ENCODE results near the gene ANO6.
"Not testable (repeated sequence)": the region's sequence is repeated elsewhere in the genome, so short reads cannot be mapped to it uniquely, and the experiment has no call there.

Gene ANO6

DNA sequence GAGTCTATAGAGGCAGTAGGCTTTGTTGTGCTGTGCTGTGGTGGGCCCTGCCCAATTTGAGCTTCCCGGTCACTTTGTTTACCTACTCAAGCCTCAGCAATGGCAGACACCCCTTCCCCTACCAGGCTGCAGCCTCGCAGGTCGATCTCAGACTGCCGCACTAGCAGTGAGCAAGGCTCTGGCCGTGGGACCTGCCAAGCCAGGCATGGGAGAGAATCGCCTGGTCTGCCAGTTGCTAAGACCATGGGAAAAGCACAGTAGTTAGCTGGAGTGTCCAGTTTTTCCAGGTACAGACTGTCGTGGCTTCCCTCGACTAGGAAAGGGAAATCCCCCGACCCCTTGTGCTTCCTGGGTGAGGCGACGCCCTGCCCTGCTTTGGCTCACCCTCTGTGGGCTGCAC is 26.3 kb downstream of the ANO6 start:
- DNase-seq: no peak

DNA sequence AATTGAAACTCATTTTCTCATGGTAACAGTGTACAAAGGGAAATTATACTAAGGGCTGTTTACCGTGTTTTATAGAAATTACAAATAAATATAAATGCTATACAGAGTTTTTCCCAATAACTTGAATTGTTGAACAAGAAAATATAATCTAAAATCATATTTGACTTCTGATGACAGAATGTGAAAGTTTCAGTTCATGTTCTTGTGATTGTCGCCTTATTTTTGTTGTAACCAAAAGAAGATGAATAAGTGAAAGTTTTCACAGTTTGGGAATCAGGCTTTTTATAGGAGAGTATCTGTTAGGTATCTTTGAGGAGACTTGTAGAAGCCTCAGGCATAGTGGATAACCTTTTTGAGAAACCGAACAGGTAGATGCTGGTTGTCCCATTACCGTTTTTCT is 28.1 kb downstream of the ANO6 start:
- no peak for DNase-seq

DNA sequence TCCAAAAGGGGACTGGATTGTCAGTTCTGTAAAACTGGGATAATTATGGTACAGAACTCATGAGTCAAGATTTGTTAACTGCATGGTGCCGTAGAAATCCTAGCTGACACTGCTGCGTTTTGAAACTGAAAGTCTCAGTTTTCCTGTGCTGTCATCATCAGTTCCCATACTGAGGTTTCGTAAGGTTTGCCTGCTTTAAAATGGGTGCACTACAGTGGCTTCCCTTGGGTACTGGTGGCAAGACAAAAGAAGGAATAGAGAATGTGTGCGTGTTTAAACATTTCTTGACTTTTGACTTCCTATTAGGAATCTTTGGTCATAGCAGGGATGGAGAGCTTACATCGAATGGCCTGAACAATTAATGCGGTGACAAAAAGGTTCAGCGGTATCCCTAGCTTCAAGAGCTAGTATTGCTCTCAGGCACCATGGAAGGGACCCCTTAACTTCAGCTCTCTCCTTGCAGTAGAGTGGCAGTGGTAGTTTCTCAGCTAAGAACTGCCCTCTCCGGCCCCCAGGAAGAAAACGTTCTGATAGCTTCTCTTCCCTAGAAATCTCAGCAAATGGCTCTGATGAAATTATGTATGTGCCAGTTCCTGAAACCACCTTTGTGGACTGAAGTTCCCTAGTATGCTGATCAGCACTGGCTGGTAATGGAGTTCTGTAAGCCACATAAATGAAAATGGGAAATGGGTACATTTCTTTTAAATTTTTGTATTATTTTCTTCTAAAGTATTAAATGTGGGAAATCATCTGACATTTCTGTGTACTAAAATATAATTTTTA is 28.9 kb downstream of the ANO6 start:
- DNase-seq: no peak

DNA sequence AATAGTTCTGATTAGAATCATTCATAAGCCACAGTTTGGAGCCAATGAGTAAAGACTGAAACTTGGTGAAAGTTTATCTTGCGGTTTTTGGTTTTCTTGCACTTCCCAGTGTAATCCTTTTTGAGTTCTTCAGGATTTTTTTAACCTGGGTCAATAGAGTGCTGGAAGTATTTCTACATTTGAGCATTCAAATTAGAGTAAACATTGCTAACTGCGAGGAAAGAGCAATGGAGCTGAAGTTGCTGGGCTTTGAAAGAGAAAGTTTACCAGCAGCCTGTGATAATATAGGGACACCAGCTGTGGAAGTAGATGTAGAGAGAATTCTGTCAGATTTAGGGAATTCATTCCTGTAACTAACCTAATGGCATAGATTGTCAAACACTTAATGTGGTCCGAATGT is 30.3 kb downstream of the ANO6 start:
- no peak for DNase-seq

DNA sequence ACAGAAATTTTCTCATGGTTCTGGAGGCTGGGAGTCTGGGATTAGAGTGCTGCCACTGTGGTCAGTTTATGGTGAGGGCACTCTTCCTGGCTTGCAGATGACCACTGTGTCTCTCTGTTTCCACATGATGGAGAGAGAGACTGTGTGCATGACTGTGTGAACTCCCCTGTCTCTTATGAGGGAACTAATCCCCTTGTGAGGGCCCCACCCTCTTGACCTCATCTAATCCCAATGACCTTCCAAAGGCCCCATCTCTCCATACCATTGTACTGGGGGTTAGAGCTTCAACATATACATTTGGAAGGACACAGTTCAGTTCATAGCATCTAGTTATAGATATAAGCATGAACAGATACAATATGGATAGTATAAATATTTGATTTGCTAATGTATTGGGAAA is 31.7 kb downstream of the ANO6 start:
- DNase-seq: no peak

DNA sequence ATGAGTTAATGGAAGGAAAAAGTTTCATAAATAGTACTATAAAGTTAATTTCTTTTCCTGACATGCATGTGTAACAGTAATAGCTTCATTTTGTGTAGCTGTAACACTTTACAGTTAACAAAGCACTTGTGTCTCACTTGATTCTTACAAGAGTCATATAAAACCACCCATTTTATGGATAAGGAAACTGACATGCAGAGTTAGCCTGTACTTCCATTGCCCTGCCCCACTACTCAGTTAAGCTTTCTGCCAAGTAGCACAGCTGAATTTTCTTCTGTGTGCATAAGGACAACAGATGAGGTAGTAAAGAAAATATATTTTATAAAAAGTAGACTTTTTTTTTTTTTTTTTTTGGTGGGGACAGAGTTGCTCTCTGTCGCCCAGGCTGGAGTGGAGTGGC is 32.2 kb downstream of the ANO6 start:
- no peak for DNase-seq

DNA sequence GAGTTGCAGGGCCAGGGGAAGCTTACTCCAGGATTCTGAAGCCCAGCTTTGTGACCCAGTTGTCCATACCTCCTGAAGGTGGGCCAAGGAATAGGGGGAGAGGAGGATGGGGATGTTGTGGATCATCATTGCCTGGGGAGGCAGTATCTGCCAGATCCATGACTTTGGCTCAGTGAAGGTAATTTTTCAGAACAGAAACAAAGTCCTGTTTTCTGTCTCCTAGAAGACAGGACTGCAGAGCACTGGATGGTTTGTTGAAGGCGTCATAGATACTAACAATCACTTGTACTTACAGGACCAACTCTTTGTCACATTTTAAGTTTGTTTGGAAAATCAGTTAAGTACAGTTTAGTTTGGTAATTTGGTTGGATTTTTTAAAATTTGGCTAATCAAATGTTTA is 38.4 kb downstream of the ANO6 start:
- no peak for DNase-seq

DNA sequence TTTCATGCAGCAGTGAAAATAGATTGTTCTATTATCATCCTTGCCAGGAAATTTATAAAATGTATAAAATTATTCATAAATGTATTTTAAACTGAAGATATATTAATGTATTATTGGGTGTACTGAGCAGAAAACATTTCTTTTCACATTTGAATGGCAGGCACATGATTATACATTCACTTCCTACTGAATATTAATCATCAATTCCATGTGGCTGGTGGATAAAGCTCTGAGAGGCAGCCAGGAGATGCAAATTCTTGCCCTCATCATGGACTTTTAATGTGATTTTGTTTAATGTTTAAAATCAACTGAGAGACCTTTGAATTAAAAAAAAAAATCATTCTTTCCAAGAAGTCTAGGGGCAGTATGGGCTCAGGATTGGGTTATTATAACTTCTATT is 40.8 kb downstream of the ANO6 start:
- no peak for DNase-seq

DNA sequence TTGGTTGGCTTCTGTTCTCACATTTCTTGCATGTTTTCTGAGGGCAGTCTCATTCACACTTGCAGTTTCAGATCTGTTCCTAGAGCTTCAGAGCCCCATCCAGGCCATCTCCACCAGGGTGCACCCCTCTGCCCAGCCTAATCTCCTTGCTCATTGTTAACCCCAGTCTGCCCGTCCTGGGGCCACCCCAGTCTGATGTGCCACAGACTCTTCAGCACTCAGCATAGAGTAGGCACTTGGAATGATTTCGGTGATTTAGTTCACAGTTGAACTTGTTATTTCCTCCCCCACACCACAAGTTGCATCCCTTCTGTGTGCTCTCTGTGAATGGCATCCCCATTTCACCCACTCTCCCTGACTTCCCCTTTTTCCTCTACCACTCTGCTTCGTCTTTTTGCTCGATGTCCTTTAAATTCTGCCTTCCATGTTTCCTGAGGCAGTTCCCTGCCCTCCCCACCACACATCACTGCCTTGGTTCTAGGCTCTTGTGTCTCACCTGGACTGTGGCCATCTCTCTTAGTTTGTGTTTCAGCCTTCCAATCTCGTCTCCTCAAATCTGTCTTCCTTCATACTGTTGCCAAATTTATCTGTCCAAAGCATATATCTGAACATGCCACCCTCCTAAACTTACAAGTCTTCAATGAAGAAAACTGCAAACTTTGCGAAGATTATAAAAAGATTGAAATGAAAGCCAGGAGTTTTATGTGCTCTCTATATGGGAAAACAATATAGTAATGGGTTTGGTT is 41.5 kb downstream of the ANO6 start:
- no peak for DNase-seq

DNA sequence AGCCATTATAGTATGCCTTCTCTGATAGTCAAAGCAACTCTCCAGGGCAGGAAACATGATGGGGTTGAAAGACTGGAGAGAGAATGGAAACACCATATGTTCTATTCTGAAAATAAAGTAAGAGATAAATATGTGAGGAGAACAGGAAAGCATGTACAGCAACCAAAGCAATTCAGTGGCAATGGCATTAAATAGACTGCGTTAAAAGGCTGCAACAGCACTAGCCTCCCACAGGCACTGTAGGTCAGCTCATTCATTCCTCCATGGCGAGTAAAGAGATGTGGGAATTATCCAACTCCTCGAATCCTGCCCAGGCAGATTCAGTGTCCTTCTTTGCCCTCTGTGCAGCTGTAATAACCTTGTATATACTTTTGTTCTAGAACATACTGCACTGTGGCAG is 43.8 kb downstream of the ANO6 start:
- no peak for DNase-seq

DNA sequence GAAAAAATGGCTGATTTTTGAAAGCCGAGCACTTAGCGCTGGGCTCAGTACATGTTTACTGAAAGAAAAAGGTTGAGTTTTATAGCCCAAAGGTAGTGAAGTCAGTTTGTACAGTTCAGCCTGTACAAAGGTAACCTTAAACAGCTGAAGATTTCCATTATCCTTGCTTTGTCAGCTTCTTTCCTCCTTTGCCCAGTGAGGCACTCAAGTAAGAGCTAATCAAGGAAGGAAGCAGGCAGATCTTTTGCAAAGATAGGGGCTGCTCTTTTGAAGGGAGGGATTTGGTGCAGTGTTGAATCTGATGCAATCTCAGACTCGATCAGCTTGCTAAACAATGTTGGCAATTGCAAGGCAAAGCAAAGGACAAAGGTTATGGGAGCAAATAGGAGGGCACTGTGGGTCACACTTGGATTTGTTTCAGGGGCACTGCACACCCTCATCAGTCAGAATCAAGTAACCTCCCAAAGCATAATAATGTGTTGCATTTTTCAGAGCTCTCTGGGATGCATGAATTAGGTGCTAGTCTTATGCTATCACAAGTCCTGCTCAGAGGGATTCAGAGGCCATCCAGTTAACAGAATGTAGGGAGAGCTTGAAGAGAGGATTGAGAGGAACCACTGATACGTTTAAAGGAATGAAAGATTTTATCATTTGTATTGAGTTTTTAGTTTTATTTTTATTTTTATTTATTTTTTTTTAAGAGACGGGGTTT is 44.4 kb downstream of the ANO6 start:
- no peak for DNase-seq

DNA sequence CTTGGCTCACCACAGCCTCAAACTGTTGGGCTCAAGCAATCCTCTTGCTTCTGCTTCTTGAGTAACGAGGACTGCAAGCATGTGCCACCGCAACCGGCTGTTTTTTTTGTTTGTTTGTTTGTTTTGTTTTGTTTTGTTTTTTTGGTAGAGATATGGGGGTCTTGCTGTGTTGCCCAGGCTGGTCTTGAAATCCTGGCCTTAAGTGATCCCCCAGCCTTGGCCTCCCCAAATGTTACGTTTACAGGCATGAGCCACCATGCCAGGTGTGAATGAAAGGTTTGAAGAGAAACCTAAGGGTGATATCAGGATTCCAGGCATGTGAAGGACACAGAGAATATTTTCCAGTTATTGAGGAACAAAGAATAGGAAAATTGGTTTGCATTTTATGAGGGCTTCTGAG is 45.0 kb downstream of the ANO6 start:
- DNase-seq: no peak

DNA sequence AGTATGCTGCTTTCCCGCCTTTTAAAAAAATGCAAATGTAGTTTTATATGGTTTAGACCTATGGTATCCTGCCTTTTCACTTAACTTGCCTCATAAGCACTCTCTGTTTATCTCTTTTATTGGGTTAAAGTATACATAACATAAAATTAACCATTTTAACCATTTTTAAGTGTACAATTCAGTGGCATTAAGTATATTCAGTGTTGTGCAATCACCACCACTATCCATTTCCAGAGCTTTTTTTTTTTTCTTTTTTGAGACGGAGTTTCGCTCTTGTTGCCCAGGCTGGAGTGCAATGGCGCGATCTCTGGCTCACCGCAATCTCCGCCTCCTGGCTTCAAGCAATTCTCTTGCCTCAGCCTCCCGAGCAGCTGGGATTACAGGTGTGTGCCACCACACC is 46.3 kb downstream of the ANO6 start:
- not testable (repeated sequence) for DNase-seq

DNA sequence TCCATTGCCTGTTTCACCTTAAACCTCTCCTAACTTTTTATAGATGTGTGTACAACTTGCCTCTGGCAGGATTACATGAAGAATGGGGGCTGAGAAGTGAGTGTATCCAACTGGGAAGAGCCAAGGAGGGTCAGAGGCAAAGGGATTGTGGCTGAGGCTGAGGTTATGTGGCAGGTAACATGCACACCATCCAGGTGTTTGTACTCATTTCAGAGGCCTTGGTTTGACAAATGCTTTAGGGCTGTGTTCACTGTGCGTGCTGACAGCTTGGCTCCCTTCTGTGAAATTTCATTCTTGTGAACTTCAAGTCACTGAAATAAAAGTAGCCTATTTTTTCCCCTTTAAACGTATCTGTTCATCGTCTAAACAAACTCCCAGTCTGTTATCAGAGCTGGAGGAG is 47.7 kb downstream of the ANO6 start:
- no peak for DNase-seq

DNA sequence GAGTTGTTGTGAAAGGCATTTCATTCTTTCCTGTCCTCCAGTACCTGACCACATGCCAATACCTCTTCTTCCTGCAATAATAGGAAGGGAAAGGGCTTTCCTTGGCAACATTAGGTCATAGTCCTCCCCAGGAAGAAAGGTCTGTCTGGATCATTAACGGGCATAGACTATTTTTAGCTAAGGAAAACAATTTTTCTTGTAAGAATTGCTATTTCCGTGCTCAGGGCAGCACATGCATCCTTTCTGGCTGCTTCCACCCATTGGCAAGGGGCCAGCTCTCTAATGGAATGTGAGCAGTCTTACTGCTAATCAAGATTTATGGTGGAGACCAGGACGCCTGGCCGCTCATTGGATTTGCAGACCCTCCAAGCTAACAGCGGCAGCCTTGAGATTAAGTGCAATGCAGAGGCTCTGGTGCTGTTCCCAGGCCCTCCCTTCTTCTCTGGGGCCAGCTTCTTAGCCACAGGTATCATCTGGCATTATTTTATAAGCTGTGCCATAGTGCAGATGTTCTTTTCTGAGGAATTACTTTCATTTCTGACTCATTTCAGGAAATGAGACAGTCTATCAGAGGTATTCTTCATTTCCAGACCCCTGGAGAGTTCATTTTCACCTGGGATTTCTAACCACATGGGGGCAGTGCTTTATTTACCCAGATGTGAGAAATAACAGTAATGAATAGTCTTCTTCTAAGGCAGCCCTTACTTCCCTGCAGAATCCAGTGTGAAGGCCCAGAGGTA is 52.9 kb downstream of the ANO6 start:
- no peak for DNase-seq

DNA sequence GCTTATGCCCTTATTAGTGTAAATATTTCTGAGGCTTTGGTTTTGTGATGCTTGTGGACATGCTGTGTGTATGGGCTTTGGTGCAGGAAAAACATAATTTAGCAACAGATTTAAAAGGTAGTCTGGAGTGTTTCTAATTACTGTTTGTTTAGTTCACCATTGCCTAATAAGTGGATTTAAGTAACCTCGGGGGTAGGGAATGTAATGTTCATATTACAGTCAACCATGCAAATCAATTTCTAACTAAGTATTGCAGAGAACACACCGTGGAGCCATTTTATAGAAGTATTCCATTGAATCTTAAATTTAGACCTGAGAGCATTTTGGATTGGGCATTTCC is 53.5 kb downstream of the ANO6 start:
- DNase-seq: no peak

DNA sequence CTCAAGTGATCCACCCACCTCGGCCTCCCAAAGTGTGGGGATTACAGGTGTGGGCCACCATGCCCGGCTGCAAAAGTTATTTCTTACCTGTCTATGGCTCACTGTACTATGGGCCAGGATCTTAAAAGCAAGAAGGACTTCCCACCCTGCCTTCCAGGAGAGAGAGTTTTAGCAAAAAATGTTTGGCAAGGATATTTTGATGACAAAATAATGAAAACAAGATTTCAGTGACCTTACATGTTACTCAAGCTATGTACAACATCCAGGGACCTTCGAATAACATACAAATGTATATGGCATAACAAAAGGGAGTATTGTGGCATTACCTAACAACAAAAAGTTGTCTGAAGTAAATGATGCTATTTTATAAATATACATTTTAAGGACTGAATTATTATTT is 55.1 kb downstream of the ANO6 start:
- DNase-seq: no peak

DNA sequence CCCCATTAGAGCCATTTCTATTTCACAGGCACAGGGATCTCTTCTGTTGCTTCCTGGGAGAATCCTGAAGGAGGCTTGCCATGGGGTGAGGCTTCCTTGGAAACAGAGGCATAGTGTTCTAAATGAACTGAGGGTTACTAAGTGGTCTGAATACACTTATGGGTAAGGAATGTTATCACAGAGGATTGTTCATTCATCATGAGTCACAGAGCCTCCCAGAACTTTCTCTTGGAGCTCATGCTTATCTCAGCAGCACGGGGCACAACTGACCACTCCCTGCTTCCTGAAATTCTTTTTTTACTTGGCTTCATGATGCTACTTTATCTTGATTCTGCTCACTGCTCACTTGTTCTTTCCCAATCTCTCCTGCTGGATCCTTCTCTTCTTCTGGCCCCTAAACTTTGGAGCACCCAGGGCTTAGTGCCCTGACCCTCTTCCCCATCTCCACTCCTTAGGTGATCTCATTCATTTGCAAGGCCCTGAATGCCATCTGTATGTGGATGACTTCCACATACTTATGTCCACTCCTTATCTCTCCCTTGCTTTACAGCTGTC is 57.9 kb downstream of the ANO6 start:
- no peak for DNase-seq

DNA sequence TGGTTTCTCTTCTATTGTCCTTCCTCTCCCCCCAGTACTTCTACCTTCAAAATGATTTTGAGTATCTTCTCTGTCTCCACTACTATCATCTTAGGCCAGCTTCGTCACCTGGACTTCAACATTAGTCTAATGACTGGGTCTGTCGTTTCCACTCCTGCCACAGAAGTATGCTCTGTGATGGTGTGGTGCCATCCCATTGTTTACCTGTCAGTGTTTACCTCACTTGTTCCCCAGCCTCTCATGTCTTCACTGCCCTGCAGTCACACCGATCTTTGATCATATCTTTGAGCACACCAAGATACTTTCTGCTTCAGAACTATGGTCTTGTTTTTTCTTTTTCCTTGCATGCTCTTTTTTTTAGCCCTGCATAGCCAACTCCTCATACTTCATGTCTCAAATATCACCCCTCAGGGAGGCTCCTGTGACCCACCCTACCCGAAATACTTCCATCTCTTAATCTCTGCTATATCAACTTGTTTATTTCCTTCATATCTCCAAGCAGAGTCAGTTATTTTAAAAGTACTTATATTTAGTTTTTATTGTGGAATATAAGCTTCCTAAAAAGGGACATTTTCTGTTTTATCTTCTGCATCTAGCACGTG is 60.4 kb downstream of the ANO6 start:
- DNase-seq: no peak

DNA sequence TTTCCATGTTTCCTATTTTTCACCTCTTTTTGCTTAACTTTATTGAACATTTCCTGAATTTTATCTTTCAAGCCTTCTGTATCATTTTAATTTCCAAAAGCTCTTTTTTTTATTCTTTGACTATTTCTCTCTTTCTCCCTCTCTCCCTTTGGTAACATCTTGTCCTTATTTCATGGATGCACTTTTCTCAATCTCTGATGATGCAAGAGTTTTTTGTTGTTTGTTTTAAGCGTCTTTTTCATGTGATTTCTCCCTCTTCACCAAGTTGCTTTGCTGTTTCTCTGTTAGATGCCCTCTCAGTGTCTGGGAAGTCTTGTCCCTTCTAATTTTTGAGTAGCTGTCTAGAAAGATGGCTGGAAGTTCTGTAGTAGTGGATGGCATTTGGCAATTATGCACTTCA is 62.6 kb downstream of the ANO6 start:
- DNase-seq: no peak

DNA sequence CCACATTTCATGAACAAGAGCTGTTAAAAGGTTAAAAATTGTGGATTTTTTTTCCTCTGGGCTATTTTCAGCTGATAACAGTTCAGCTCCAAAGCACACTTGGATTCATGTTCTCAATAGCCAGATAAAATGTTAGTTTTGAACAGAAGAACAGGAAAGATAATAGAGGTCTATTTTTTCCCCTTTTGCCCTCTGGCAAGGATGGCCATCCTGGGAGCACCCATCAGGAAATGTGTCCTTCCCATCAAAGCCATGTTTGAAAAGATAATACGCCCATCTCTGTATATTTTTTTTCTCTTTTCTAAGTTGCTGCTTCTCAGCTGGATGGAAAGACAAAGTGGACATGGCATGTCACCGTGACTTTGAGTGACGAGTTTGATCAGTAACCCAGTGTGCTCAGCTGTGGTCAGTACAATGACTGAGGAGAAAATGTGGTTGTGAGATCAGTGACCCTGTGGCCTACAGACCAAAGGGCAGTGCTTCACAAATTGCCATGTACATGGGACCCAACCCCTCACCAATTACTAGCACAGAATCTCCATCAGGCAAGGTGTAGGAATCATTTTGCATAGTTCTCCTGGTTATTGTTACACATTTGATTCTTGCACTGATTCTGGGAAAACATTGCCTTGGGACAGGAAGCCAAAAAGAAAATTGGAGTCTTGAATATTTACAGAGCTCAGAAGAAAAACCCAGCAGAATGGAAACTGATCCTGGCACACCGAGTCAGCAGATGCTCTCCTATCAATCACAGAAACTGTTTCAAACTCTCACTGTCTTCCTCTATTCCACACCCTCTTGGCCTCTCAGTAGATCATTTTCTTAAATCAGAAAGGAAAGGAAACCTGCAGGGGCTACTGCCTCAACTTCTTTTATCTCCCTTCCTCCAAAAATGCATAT is 64.3 kb downstream of the ANO6 start:
- no peak for DNase-seq

DNA sequence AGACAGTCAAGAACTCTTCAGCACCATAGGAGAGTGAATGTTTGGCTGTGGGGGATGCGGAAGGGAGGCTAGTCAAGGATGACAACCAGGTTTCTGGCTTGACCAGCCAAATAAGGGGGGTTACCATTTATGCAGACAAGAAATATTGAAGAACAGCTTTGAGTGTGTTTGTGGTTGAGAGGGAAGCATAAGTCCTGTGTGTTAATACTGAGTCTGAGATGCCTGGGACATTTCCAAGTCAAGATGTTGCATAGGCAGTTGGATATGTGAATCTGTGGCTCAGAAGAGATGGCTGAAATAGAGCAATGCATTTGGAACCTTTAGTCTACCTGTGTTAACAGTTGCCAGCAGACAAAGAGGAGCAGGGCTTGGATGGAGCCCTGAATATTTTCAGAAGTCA is 66.1 kb downstream of the ANO6 start:
- no peak for DNase-seq

Measured in stimulated activated CD4-positive, alpha-beta T cell treated with anti-CD3 and anti-CD28 coated beads, Interleukin-4, amount 100 ng/mL, for 4 hours (primary cell).